GM23338 (cell line): ENCODE measurements around the gene MARCHF2.

ENCODE experiments used
- EZH2 ChIP-seq: fragments of 200-600 bp; sonication (generic); IDR thresholded peaks from one replicate; pipeline ENCODE4 v1.8.0; 2017; ENCODE audit warnings: antibody characterized with exemption, mild to moderate bottlenecking, low read depth; ENCODE audit not compliant: unreplicated experiment
- POLR2AphosphoS5 ChIP-seq: IDR thresholded peaks from 2 replicates; pipeline ENCODE4 v1.6.1; 2016; ENCODE audit warnings: antibody characterized with exemption, low read depth
- REST ChIP-seq: IDR thresholded peaks from one replicate; pipeline ENCODE4 v1.6.1; 2018; ENCODE audit warnings: antibody characterized with exemption; ENCODE audit not compliant: unreplicated experiment
- TF ChIP-seq, protein P1 (sequence below), 2 experiments: fragments of 200-600 bp in 1 of 2; sonication (generic) in 1 of 2; conservative IDR thresholded peaks; 2 replicates each; pipeline versions ENCODE4 v1.5.1 to v1.6.1; 2016 to 2017; ENCODE audit warnings: antibody characterized with exemption in 2 of 2, low read depth in 2 of 2, mild to moderate bottlenecking in 2 of 2, moderate library complexity in 1 of 2

- no peak for TF ChIP-seq EZH2
- TF ChIP-seq, protein P1, sequence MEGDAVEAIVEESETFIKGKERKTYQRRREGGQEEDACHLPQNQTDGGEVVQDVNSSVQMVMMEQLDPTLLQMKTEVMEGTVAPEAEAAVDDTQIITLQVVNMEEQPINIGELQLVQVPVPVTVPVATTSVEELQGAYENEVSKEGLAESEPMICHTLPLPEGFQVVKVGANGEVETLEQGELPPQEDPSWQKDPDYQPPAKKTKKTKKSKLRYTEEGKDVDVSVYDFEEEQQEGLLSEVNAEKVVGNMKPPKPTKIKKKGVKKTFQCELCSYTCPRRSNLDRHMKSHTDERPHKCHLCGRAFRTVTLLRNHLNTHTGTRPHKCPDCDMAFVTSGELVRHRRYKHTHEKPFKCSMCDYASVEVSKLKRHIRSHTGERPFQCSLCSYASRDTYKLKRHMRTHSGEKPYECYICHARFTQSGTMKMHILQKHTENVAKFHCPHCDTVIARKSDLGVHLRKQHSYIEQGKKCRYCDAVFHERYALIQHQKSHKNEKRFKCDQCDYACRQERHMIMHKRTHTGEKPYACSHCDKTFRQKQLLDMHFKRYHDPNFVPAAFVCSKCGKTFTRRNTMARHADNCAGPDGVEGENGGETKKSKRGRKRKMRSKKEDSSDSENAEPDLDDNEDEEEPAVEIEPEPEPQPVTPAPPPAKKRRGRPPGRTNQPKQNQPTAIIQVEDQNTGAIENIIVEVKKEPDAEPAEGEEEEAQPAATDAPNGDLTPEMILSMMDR (conservative IDR thresholded peaks at IDR 0.05; ENCODE audit: low read depth in 2 of 2) = no peak
- TF ChIP-seq POLR2AphosphoS5 = no peak
- no peak for TF ChIP-seq REST
Measured at GRCh38 chr19:8395621-8396082, 17.5 kb upstream of the MARCHF2 start.
